Ectodermal cell (in vitro differentiated cells): ENCODE data around the gene TMEM270.
"Not testable (repeated sequence)": the region's sequence is repeated elsewhere in the genome, so short reads cannot be mapped to it uniquely, and the experiment has no call there.

Experiments used
- H3K27ac ChIP-seq: 2 replicates; pipeline ENCODE4 v1.7.0; 2013; ENCODE audit warnings: mild to moderate bottlenecking, low read depth, low read length; ENCODE audit not compliant: insufficient read depth, poor library complexity, severe bottlenecking
- H3K27me3 ChIP-seq: 2 replicates; pipeline ENCODE4 v1.7.0; 2013; ENCODE audit warnings: mild to moderate bottlenecking, low read length; ENCODE audit not compliant: insufficient read depth, control insufficient read depth, poor library complexity, severe bottlenecking
- H3K36me3 ChIP-seq: one replicate; pipeline ENCODE4 v1.7.0; 2013; ENCODE audit warnings: low read length; ENCODE audit not compliant: control insufficient read depth, insufficient read depth
- H3K4me1 ChIP-seq: one replicate; pipeline ENCODE4 v1.7.0; 2013; ENCODE audit warnings: low read length; ENCODE audit not compliant: control insufficient read depth, insufficient read depth
- H3K4me3 ChIP-seq: 2 replicates; pipeline ENCODE4 v1.7.0; 2013; ENCODE audit warnings: low read depth, low read length, control low read depth; ENCODE audit not compliant: insufficient read depth
- H3K9me3 ChIP-seq: 2 replicates; pipeline ENCODE4 v1.7.0; 2013; ENCODE audit warnings: mild to moderate bottlenecking, low read length, moderate library complexity; ENCODE audit not compliant: control insufficient read depth
- WGBS, 2 experiments: methylation state at CpG; one replicate each; pipeline ENCODE4 v1.1.7; 2013; ENCODE audit warnings: missing lambda C conversion rate in 2 of 2; 5-methylcytosine and 5-hydroxymethylcytosine counted together

TMEM270 gene

GRCh38 chr7:73876361-73876760 is 15.4 kb downstream of the TMEM270 start:
- Histone ChIP-seq H3K36me3 (no peaks in the 10 kb centered on the region), H3K4me1 (no peaks in the 10 kb centered on the region), H3K27ac (no peak overlapping the region), H3K9me3 (no peaks in the 10 kb centered on the region), H3K4me3 (no peak overlapping the region), H3K27me3 (no peaks in the 10 kb centered on the region)
- WGBS, 2 experiments = 94% methylated on average over 8 of the region's 8 CpGs

GRCh38 chr7:73876973-73877372 is 16.0 kb downstream of the TMEM270 start:
- 89 to 90% methylated on average over 12 of the region's 12 CpGs for WGBS, 2 experiments
- H3K27ac ChIP-seq = no peak overlapping the region
- no peaks in the 10 kb centered on the region for H3K27me3 ChIP-seq

DNA sequence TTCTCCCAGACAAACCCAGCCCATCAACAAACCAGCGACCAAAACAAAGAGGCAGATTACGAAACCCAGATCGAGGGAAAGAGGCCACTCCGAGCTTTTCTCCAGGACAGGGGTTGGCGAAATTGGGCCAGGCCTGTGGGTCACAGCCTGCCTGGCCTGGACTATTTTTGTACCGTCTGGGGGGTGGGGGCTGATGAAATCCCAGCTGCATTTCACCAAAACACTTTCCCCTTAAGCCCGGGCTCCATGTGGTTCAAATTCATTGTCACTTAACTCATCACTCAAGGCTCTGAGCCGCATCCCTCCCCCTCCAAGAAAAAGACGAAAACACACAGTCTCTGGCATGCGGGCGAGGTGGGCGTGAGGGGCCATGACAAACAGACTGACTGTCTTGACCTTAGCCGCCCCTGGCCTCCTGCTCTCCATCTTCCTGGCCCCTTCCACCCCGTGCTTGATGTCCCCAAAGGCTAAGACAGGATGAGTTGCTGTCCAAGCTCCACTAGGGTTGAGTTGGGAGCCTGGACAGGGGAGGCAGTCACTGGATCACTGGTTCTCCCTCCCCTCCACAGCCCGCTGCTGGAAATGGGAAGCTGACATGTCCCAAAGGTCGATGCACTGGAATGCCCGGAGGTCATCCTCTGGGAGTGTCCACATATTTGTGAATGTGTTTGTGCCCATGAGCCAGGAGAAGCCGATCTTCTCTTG is 19.2 kb downstream of the TMEM270 start:
- H3K36me3 ChIP-seq = no peaks in the 10 kb centered on the region
- no peak overlapping the region for H3K27ac ChIP-seq
- H3K4me3 ChIP-seq = no peak overlapping the region
- H3K9me3 ChIP-seq = no peaks in the 10 kb centered on the region
- WGBS, 2 experiments = 82 to 83% methylated on average over 18 of the region's 18 CpGs
- H3K27me3 ChIP-seq = no peaks in the 10 kb centered on the region
- no peaks in the 10 kb centered on the region for H3K4me1 ChIP-seq

More at GRCh38 chr7:73876973-73877372, 16.0 kb downstream of the TMEM270 start:
- Histone ChIP-seq H3K4me3 (no peak overlapping the region), H3K9me3 (no peaks in the 10 kb centered on the region), H3K36me3 (no peaks in the 10 kb centered on the region), H3K4me1 (no peaks in the 10 kb centered on the region)

DNA sequence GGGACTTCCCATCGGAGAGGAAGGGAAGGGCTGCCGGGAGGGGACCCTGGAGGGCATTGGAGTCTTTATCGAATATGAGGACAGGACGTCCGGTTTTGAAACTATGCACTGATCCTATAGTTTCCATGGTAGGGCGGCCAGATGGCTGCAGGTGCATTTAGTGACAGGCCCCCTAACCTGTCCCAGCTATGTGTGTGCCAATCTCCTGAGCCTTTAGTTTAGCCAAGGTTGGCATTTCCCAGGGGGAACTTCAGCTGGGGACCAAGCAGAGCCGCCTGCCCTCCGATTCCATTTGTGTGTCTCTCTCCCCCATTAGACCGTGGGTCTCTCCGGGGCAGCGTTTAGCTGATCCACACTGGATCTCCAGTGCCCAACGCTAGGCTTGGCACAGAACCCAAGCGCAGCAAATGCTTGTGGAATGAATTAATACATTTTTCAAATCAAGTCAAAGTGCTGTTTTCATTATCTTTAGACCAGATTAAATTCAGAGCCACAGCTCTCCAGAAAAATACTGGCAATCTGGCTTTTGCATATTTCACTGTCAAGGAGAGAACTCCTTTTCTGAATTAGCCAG is 19.9 kb downstream of the TMEM270 start:
- Histone ChIP-seq H3K9me3 (no peaks in the 10 kb centered on the region), H3K27me3 (no peaks in the 10 kb centered on the region), H3K4me1 (no peaks in the 10 kb centered on the region), H3K4me3 (no peak overlapping the region), H3K36me3 (no peaks in the 10 kb centered on the region), H3K27ac (no peak overlapping the region)
- 94 to 95% methylated on average over 13 of the region's 13 CpGs for WGBS, 2 experiments

GRCh38 chr7:73881352-73882046 is 20.5 kb downstream of the TMEM270 start:
- peaks cover 1% of the 10 kb centered on the region for H3K4me1 ChIP-seq
- no peaks in the 10 kb centered on the region for H3K27me3 ChIP-seq
- no peaks in the 10 kb centered on the region for H3K36me3 ChIP-seq
- no peaks in the 10 kb centered on the region for H3K9me3 ChIP-seq
- H3K27ac ChIP-seq = no peak overlapping the region
- no peak overlapping the region for H3K4me3 ChIP-seq
- WGBS, 2 experiments = 79 to 83% methylated on average over 4 to 5 of the region's 5 CpGs

GRCh38 chr7:73882047-73882402 is 21.1 kb downstream of the TMEM270 start:
- WGBS, 2 experiments = 92 to 93% methylated on average over 3 of the region's 3 CpGs
- Histone ChIP-seq H3K4me1 (peaks cover 6% of the 10 kb centered on the region), H3K4me3 (no peak overlapping the region), H3K36me3 (no peaks in the 10 kb centered on the region), H3K9me3 (no peaks in the 10 kb centered on the region), H3K27me3 (no peaks in the 10 kb centered on the region), H3K27ac (no peak overlapping the region)

- H3K9me3 ChIP-seq, H3K36me3 ChIP-seq, H3K4me1 ChIP-seq, H3K27me3 ChIP-seq, H3K27ac ChIP-seq, H3K4me3 ChIP-seq: not testable (repeated sequence)
- 88 to 92% methylated on average over 3 of the region's 3 CpGs for WGBS, 2 experiments
Measured at GRCh38 chr7:73884867-73885422, 24.0 kb downstream of the TMEM270 start.

DNA sequence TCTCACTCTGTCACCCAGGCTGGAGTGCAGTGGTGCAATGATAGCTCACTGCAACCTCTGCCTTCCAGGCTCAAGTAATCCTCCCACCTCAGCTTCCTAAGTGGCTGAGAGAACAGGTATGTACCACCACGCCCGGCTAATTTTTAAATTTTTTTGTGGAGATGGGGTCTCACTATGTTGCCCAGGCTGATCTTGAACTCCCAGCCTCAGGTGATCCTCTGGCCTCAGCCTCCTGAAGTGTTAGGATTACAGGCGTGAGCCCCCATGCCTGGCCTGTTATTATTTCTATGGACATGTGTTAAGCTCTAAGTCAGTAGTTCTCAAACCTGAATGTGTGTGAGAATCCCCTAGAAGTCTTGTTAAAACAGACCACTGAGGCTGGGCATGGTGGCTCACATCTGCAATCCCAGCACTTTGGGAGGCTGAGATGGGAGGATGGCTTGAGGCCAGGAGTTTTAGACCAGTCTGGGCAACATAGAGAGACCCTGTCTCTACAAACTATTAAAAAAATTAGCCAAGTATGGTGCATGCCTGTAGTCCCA is 24.5 kb downstream of the TMEM270 start:
- no peaks in the 10 kb centered on the region for H3K9me3 ChIP-seq
- no peaks in the 10 kb centered on the region for H3K27me3 ChIP-seq
- no peaks in the 10 kb centered on the region for H3K36me3 ChIP-seq
- H3K4me3 ChIP-seq = no peak overlapping the region
- 93 to 96% methylated on average over 3 of the region's 3 CpGs for WGBS, 2 experiments
- H3K4me1 ChIP-seq = peaks cover 6% of the 10 kb centered on the region
- no peak overlapping the region for H3K27ac ChIP-seq

GRCh38 chr7:73885975-73886798 is 25.2 kb downstream of the TMEM270 start:
- Histone ChIP-seq H3K27ac (no peak overlapping the region), H3K36me3 (no peaks in the 10 kb centered on the region), H3K9me3 (no peaks in the 10 kb centered on the region), H3K4me3 (no peak overlapping the region), H3K27me3 (no peaks in the 10 kb centered on the region), H3K4me1 (peaks cover 8% of the 10 kb centered on the region)
- 75 to 77% methylated on average over 25 of the region's 25 CpGs for WGBS, 2 experiments
